ENCODE data around the gene RNU6-9. TPM values are rescaled to one million over a fixed set of nuclear protein-coding genes. Genes with fewer than 3 reads are reported as not detected.

Gene RNU6-9
- total RNA-seq, 1 experiment from 2014 or later = not detected

DNA sequence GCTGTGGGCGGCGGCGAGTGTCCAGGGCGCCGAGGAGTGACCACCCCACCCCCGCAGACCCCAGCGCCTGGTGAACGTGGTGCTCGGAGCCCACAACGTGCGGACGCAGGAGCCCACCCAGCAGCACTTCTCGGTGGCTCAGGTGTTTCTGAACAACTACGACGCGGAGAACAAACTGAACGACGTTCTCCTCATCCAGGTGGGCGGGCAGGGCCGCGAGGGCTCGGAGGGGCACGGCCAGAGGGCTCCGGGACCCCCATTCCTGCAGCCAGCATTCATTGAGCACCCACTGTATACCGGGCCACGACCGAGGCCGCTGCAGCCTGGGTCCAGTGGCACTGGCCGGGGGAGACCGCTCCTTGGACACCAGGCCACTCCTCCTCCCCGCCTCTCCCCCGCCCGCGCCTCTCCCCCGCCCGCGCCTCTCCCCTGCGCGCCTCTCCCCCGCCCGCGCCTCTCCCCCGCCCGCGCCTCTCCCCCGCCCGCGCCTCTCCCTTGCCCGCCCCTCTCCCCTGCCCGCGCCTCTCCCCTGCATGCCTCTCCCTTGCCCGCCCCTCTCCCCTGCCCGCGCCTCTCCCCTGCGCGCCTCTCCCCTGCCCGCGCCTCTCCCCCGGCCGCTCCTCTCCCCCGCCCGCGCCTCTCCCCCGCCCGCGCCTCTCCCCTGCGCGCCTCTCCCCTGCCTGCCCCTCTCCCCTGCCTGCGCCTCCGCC lies 49.3 kb upstream of the RNU6-9 start:
- Mint-ChIP-seq H3K36me3 (no peaks in the 10 kb centered on the region), H3K27ac (no peak overlapping the region), H3K9me3 (peaks cover 4% of the 10 kb centered on the region), H3K4me1 (no peaks in the 10 kb centered on the region), H3K4me3 (peak overlapping the region; percentile 52), H3K27me3 (ENCODE audit: low read depth) (peaks cover 42% of the 10 kb centered on the region)
- CTCF ChIA-PET = interaction anchor here (1.1 kb wide), 1 partner anchor 13 kb away, joined by 6 read pairs; no protein-coding TSS in a partner anchor
- DNase-seq (ENCODE audit: low spot score) (no peak), ATAC-seq (no peak; the same call in 1 of the 2 replicates)
- TF ChIP-seq, protein P1, sequence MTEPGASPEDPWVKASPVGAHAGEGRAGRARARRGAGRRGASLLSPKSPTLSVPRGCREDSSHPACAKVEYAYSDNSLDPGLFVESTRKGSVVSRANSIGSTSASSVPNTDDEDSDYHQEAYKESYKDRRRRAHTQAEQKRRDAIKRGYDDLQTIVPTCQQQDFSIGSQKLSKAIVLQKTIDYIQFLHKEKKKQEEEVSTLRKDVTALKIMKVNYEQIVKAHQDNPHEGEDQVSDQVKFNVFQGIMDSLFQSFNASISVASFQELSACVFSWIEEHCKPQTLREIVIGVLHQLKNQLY (CRISPR knock-in tag; IDR thresholded peaks at IDR 0.05) = no peak
- TF ChIP-seq JAZF1 (CRISPR knock-in tag; IDR thresholded peaks at IDR 0.05) (no peak), RELA (CRISPR knock-in tag; IDR thresholded peaks at IDR 0.05; ENCODE audit: borderline replicate concordance) (no peak), ZBTB21 (CRISPR knock-in tag; IDR thresholded peaks at IDR 0.05; ENCODE audit: borderline replicate concordance) (no peak), RORB (CRISPR knock-in tag; IDR thresholded peaks at IDR 0.05) (no peak), NR1H2 (CRISPR knock-in tag; IDR thresholded peaks at IDR 0.05) (no peak), ZNF671 (CRISPR knock-in tag; IDR thresholded peaks at IDR 0.05) (no peak), ZNF232 (CRISPR knock-in tag; IDR thresholded peaks at IDR 0.05) (no peak), ZNF416 (CRISPR knock-in tag; IDR thresholded peaks at IDR 0.05) (no peak), NFATC4 (CRISPR knock-in tag; IDR thresholded peaks at IDR 0.05) (no peak), TP53 (CRISPR knock-in tag; IDR thresholded peaks at IDR 0.05) (no peak), ATF1 (CRISPR knock-in tag; IDR thresholded peaks at IDR 0.05) (no peak), CBFB (CRISPR knock-in tag; IDR thresholded peaks at IDR 0.05; ENCODE audit: low read depth) (no peak)
- TF ChIP-seq, protein P2, sequence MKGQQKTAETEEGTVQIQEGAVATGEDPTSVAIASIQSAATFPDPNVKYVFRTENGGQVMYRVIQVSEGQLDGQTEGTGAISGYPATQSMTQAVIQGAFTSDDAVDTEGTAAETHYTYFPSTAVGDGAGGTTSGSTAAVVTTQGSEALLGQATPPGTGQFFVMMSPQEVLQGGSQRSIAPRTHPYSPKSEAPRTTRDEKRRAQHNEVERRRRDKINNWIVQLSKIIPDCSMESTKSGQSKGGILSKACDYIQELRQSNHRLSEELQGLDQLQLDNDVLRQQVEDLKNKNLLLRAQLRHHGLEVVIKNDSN (CRISPR knock-in tag; IDR thresholded peaks at IDR 0.05) = no peak
- TF ChIP-seq, protein P3, sequence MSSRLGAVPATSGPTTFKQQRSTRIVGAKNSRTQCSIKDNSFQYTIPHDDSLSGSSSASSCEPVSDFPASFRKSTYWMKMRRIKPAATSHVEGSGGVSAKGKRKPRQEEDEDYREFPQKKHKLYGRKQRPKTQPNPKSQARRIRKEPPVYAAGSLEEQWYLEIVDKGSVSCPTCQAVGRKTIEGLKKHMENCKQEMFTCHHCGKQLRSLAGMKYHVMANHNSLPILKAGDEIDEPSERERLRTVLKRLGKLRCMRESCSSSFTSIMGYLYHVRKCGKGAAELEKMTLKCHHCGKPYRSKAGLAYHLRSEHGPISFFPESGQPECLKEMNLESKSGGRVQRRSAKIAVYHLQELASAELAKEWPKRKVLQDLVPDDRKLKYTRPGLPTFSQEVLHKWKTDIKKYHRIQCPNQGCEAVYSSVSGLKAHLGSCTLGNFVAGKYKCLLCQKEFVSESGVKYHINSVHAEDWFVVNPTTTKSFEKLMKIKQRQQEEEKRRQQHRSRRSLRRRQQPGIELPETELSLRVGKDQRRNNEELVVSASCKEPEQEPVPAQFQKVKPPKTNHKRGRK (CRISPR knock-in tag; IDR thresholded peaks at IDR 0.05; ENCODE audit: borderline replicate concordance) = no peak
- TF ChIP-seq, protein P4, sequence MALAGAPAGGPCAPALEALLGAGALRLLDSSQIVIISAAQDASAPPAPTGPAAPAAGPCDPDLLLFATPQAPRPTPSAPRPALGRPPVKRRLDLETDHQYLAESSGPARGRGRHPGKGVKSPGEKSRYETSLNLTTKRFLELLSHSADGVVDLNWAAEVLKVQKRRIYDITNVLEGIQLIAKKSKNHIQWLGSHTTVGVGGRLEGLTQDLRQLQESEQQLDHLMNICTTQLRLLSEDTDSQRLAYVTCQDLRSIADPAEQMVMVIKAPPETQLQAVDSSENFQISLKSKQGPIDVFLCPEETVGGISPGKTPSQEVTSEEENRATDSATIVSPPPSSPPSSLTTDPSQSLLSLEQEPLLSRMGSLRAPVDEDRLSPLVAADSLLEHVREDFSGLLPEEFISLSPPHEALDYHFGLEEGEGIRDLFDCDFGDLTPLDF (CRISPR knock-in tag; IDR thresholded peaks at IDR 0.05) = no peak
- TF ChIP-seq, protein P5, sequence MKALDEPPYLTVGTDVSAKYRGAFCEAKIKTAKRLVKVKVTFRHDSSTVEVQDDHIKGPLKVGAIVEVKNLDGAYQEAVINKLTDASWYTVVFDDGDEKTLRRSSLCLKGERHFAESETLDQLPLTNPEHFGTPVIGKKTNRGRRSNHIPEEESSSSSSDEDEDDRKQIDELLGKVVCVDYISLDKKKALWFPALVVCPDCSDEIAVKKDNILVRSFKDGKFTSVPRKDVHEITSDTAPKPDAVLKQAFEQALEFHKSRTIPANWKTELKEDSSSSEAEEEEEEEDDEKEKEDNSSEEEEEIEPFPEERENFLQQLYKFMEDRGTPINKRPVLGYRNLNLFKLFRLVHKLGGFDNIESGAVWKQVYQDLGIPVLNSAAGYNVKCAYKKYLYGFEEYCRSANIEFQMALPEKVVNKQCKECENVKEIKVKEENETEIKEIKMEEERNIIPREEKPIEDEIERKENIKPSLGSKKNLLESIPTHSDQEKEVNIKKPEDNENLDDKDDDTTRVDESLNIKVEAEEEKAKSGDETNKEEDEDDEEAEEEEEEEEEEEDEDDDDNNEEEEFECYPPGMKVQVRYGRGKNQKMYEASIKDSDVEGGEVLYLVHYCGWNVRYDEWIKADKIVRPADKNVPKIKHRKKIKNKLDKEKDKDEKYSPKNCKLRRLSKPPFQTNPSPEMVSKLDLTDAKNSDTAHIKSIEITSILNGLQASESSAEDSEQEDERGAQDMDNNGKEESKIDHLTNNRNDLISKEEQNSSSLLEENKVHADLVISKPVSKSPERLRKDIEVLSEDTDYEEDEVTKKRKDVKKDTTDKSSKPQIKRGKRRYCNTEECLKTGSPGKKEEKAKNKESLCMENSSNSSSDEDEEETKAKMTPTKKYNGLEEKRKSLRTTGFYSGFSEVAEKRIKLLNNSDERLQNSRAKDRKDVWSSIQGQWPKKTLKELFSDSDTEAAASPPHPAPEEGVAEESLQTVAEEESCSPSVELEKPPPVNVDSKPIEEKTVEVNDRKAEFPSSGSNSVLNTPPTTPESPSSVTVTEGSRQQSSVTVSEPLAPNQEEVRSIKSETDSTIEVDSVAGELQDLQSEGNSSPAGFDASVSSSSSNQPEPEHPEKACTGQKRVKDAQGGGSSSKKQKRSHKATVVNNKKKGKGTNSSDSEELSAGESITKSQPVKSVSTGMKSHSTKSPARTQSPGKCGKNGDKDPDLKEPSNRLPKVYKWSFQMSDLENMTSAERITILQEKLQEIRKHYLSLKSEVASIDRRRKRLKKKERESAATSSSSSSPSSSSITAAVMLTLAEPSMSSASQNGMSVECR (CRISPR knock-in tag; IDR thresholded peaks at IDR 0.05; ENCODE audit: borderline replicate concordance) = no peak
- TF ChIP-seq, protein P6, sequence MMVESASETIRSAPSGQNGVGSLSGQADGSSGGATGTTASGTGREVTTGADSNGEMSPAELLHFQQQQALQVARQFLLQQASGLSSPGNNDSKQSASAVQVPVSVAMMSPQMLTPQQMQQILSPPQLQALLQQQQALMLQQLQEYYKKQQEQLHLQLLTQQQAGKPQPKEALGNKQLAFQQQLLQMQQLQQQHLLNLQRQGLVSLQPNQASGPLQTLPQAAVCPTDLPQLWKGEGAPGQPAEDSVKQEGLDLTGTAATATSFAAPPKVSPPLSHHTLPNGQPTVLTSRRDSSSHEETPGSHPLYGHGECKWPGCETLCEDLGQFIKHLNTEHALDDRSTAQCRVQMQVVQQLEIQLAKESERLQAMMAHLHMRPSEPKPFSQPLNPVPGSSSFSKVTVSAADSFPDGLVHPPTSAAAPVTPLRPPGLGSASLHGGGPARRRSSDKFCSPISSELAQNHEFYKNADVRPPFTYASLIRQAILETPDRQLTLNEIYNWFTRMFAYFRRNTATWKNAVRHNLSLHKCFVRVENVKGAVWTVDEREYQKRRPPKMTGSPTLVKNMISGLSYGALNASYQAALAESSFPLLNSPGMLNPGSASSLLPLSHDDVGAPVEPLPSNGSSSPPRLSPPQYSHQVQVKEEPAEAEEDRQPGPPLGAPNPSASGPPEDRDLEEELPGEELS (CRISPR knock-in tag; IDR thresholded peaks at IDR 0.05) = no peak
- TF ChIP-seq, protein P7, sequence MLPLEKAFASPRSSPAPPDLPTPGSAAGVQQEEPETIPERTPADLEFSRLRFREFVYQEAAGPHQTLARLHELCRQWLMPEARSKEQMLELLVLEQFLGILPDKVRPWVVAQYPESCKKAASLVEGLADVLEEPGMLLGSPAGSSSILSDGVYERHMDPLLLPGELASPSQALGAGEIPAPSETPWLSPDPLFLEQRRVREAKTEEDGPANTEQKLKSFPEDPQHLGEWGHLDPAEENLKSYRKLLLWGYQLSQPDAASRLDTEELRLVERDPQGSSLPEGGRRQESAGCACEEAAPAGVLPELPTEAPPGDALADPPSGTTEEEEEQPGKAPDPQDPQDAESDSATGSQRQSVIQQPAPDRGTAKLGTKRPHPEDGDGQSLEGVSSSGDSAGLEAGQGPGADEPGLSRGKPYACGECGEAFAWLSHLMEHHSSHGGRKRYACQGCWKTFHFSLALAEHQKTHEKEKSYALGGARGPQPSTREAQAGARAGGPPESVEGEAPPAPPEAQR (CRISPR knock-in tag; IDR thresholded peaks at IDR 0.05) = no peak
- POLR2A ChIA-PET = no interaction called here

Measured in WTC11 (cell line).